Gastroesophageal sphincter (tissue), 4 donors: Measurements from ENCODE around the gene RAD52. TPM values are rescaled to one million over a fixed set of nuclear protein-coding genes. Genes with fewer than 3 reads are reported as not detected.

Experiments used
- ATAC-seq: fragments of 150-250 bp; one replicate; pipeline ENCODE4 v1.9.1; 2016; ENCODE audit warnings: mild to moderate bottlenecking, moderate library complexity
- H3K27ac ChIP-seq, 4 donors: fragments of 200-600 bp; sonication (generic) in 3 of 4; 1 replicate in 3 of 4; 2 replicates in 1 of 4; pipeline ENCODE4 v1.5.1; 2016 to 2019
- H3K27me3 ChIP-seq: fragments of 200-600 bp; sonication (generic); one replicate; pipeline ENCODE4 v1.5.1; 2019
- H3K36me3 ChIP-seq, 2 donors: fragments of 200-600 bp; sonication (generic); one replicate each; pipeline ENCODE4 v1.5.1; 2019; ENCODE audit warnings: control low read depth in 1 of 2
- H3K4me1 ChIP-seq, 3 donors: fragments of 200-600 bp; sonication (generic); 1 replicate in 2 of 3; 2 replicates in 1 of 3; pipeline ENCODE4 v1.5.1; 2016 to 2019; ENCODE audit warnings: control low read depth in 2 of 3
- H3K4me3 ChIP-seq, 2 donors: fragments of 200-600 bp; sonication (generic); one replicate each; pipeline ENCODE4 v1.5.1; 2019; ENCODE audit warnings: mild to moderate bottlenecking in 1 of 2, moderate library complexity in 1 of 2
- H3K9me3 ChIP-seq, 3 donors: fragments of 200-600 bp; sonication (generic); one replicate each; pipeline ENCODE4 v1.5.1; 2017 to 2019; ENCODE audit warnings: control low read depth in 2 of 3
- CTCF ChIP-seq, 4 experiments: fragments of 200-600 bp in 2 of 4; fragments of 450-650 bp in 2 of 4; sonication (generic) in 1 of 4; IDR thresholded peaks; one replicate each; pipeline ENCODE4 v1.5.1; 2017 to 2019; ENCODE audit warnings: antibody characterized with exemption in 4 of 4, mild to moderate bottlenecking in 2 of 4, moderate library complexity in 2 of 4
- EP300 ChIP-seq: sonication (generic); formaldehyde crosslinking; IDR thresholded peaks from one replicate; pipeline ENCODE4 v1.6.1; 2017; ENCODE audit warnings: antibody characterized with exemption, mild to moderate bottlenecking
- POLR2A ChIP-seq, 2 donors: fragments of 450-650 bp; IDR thresholded peaks; one replicate each; pipeline ENCODE4 v1.6.1; 2017; ENCODE audit warnings: antibody characterized with exemption in 2 of 2, mild to moderate bottlenecking in 2 of 2, moderate library complexity in 1 of 2
- POLR2AphosphoS5 ChIP-seq: sonication (generic); formaldehyde crosslinking; IDR thresholded peaks from one replicate; pipeline ENCODE4 v1.6.1; 2017; ENCODE audit warnings: antibody characterized with exemption
- WGBS, 2 donors: methylation state at CpG; one replicate each; pipeline ENCODE4 v1.1.5; 2018; ENCODE audit warnings: low coverage in 1 of 2; 5-methylcytosine and 5-hydroxymethylcytosine counted together
- total RNA-seq, 4 donors: library from RNA; depleted of rRNA; stranded (reverse); fragments of >200 nt; gene quantifications; one replicate each; pipeline ENCODE4 v1.1.0, GENCODE V29; 2016

The RAD52 gene
- total RNA-seq = 10 to 100 TPM in 3 of 4 donors, 1 to 10 TPM in 1; 10.0 to 17.7 (median 13.5) TPM

GRCh38 chr12:949453-950191, at the start of gene RAD52:
TSS of gene RAD52 (minus strand) at chr12:949694. CDS start at chr12:933058, 16,636 bp downstream.
- TF ChIP-seq EP300 (no peak), POLR2AphosphoS5 (peak; percentile 74), POLR2A (IDR thresholded peaks at IDR 0.05) (peak; percentile 45 to 61), CTCF (IDR thresholded peaks at IDR 0.05) (peak; percentile 89 to 97 (median 97))
- no peaks in the 10 kb centered on the region for H3K27me3 ChIP-seq
- ATAC-seq = peak; percentile 94
- peaks cover 0 to 34% (median 8%) of the 10 kb centered on the region in 3 donors for H3K4me1 ChIP-seq
- H3K9me3 ChIP-seq = no peaks in the 10 kb centered on the region
- H3K36me3 ChIP-seq = no peaks in the 10 kb centered on the region
- H3K27ac ChIP-seq = peak within 1 kb of the TSS; percentile 63 to 96 (median 92)
- WGBS, 2 donors = 0 to 1% methylated on average over 18 to 26 of the region's 58 CpGs
- peak within 1 kb of the TSS; percentile 62 to 86 for H3K4me3 ChIP-seq

- no peak overlapping the region for H3K4me3 ChIP-seq
- H3K36me3 ChIP-seq = no peaks in the 10 kb centered on the region
- H3K9me3 ChIP-seq = no peaks in the 10 kb centered on the region
- 58 to 73% methylated on average over 5 of the region's 6 CpGs for WGBS, 2 donors
- peak overlapping the region in 1 of 4 donors; percentile 1 for H3K27ac ChIP-seq
- ATAC-seq = no peak
- no peaks in the 10 kb centered on the region for H3K27me3 ChIP-seq
- peaks cover 0 to 55% (median 0%) of the 10 kb centered on the region in 3 donors for H3K4me1 ChIP-seq
- TF ChIP-seq CTCF (IDR thresholded peaks at IDR 0.05) (no peak), POLR2AphosphoS5 (no peak), EP300 (no peak), POLR2A (IDR thresholded peaks at IDR 0.05) (no peak)
Observed at GRCh38 chr12:998020-998874, 48.8 kb upstream of the RAD52 start.

GRCh38 chr12:997505-997904, 48.0 kb upstream of the RAD52 start:
- peak overlapping the region in 1 of 4 donors; percentile 1 for H3K27ac ChIP-seq
- 60% methylated on average over 1 of the region's 1 CpG; no CpG with 5 or more reads in 1 of the 2 donors for WGBS, 2 donors
- no peaks in the 10 kb centered on the region for H3K36me3 ChIP-seq
- TF ChIP-seq POLR2AphosphoS5 (no peak), EP300 (no peak), CTCF (IDR thresholded peaks at IDR 0.05) (no peak), POLR2A (IDR thresholded peaks at IDR 0.05) (no peak)
- ATAC-seq = no peak
- H3K27me3 ChIP-seq = no peaks in the 10 kb centered on the region
- peaks cover 0 to 62% (median 4%) of the 10 kb centered on the region in 3 donors for H3K4me1 ChIP-seq
- H3K4me3 ChIP-seq = no peak overlapping the region
- H3K9me3 ChIP-seq = no peaks in the 10 kb centered on the region

GRCh38 chr12:996881-997280, 47.4 kb upstream of the RAD52 start:
- Histone ChIP-seq H3K4me1 (peaks cover 0 to 68% (median 4%) of the 10 kb centered on the region in 3 donors), H3K9me3 (no peaks in the 10 kb centered on the region), H3K27me3 (no peaks in the 10 kb centered on the region), H3K27ac (no peak overlapping the region), H3K36me3 (no peaks in the 10 kb centered on the region), H3K4me3 (no peak overlapping the region)
- no peak for TF ChIP-seq EP300
- no peak for TF ChIP-seq POLR2A (IDR thresholded peaks at IDR 0.05)
- no peak for TF ChIP-seq CTCF (IDR thresholded peaks at IDR 0.05)
- TF ChIP-seq POLR2AphosphoS5 = no peak
- WGBS, 2 donors = 85 to 87% methylated on average over 4 of the region's 4 CpGs
- no peak for ATAC-seq
